GM23248 (cell line): ENCODE data around the gene ANTXR2.

Experiments used
- EZH2 ChIP-seq: fragments of 200-600 bp; sonication (generic); IDR thresholded peaks from 2 replicates; pipeline ENCODE4 v1.6.1; 2018; ENCODE audit warnings: antibody characterized with exemption, mild to moderate bottlenecking; ENCODE audit not compliant: insufficient read depth, poor library complexity, severe bottlenecking
- EZH2phosphoT487 ChIP-seq: fragments of 200-600 bp; sonication (generic); IDR thresholded peaks from 2 replicates; pipeline ENCODE4 v1.6.1; 2018; ENCODE audit warnings: antibody characterized with exemption, moderate library complexity, mild to moderate bottlenecking, low read depth; ENCODE audit not compliant: insufficient read depth

DNA sequence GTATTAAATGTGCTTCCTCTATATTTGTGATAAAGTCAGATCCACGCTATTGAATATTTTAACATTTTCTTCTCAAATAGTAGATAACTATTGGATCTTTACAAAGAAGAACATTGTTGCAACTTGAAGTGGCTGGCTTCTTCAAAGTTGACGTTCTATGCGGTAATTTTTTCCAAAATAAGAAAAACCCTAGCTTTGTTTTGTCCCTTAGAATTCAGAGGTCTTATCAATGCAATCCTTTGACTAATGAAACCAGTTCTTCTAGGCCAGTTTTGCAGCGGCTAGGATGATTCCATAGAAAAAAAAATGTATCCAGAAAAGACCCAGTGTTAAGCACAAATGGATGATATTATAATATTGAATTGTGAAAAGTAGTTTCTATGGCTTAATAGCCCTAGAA lies 89.6 kb downstream of the ANTXR2 start:
- TF ChIP-seq EZH2 (no peak), EZH2phosphoT487 (no peak)
